Keratinocyte (primary cell): Measurements from ENCODE around the gene SLC19A1. TPM values are rescaled to one million over a fixed set of nuclear protein-coding genes. Genes with fewer than 3 reads are reported as not detected.

Experiments used
- DNase-seq: peaks from one replicate; pipeline ENCODE4 v3.0.0-alpha.2; 2011; ENCODE audit warnings: low read depth, missing footprints, low spot score
- FAIRE-seq: peaks from 2 replicates; lab custom pipeline; 2011; peaks lifted over from hg19 to GRCh38; lab: Jason Lieb, UNC
- H2AFZ ChIP-seq: 2 replicates; pipeline ENCODE4 v1.6.0; 2012; ENCODE audit warnings: low read length, control low read depth, inconsistent platforms; ENCODE audit not compliant: control insufficient read depth
- H3K27ac ChIP-seq: 2 replicates; pipeline ENCODE4 v1.5.1; 2011; ENCODE audit warnings: low read length; ENCODE audit not compliant: control insufficient read depth, insufficient read depth
- H3K27me3 ChIP-seq: 3 replicates; pipeline ENCODE4 v1.6.0; 2011; ENCODE audit warnings: low read length; ENCODE audit not compliant: control insufficient read depth, insufficient read depth; ENCODE audit errors: extremely low read depth
- H3K36me3 ChIP-seq, 2 experiments: 2 replicates in 1 of 2; 3 replicates in 1 of 2; pipeline ENCODE4 v1.5.1; 2011; ENCODE audit warnings: low read length in 2 of 2, mild to moderate bottlenecking in 1 of 2; ENCODE audit not compliant: control insufficient read depth in 2 of 2, insufficient read depth in 2 of 2; ENCODE audit errors: extremely low read depth in 1 of 2
- H3K4me1 ChIP-seq: 3 replicates; pipeline ENCODE4 v1.5.1; 2011; ENCODE audit warnings: low read length; ENCODE audit not compliant: control insufficient read depth, insufficient read depth; ENCODE audit errors: extremely low read depth
- H3K4me2 ChIP-seq: 3 replicates; pipeline ENCODE4 v1.6.0; 2011; ENCODE audit warnings: low read depth, low read length; ENCODE audit not compliant: control insufficient read depth, insufficient read depth; ENCODE audit errors: extremely low read depth
- H3K4me3 ChIP-seq, 3 experiments: fragments of 200-600 bp in 1 of 3; sonication (generic) in 1 of 3; 2 replicates in 2 of 3; 3 replicates in 1 of 3; pipeline ENCODE4 v1.5.1; 2011 to 2016; ENCODE audit warnings: low read length in 3 of 3, mild to moderate bottlenecking in 3 of 3, control low read depth in 2 of 3, inconsistent platforms in 1 of 3, low read depth in 1 of 3, mixed read lengths in 1 of 3, mixed run types in 1 of 3, moderate library complexity in 1 of 3; ENCODE audit not compliant: control insufficient read depth in 2 of 3, insufficient read depth in 2 of 3; ENCODE audit errors: extremely low read depth in 1 of 3
- H3K79me2 ChIP-seq: 2 replicates; pipeline ENCODE4 v1.6.0; 2012; ENCODE audit warnings: low read length; ENCODE audit not compliant: control insufficient read depth, insufficient read depth
- H3K9ac ChIP-seq: 3 replicates; pipeline ENCODE4 v1.6.0; 2011; ENCODE audit warnings: low read length; ENCODE audit not compliant: control insufficient read depth, insufficient read depth; ENCODE audit errors: extremely low read depth
- H3K9me1 ChIP-seq: 3 replicates; pipeline ENCODE4 v1.6.0; 2011; ENCODE audit warnings: low read length; ENCODE audit not compliant: control insufficient read depth, insufficient read depth; ENCODE audit errors: extremely low read depth
- H3K9me3 ChIP-seq: 2 replicates; pipeline ENCODE4 v1.5.1; 2012; ENCODE audit warnings: low read depth, low read length; ENCODE audit not compliant: control insufficient read depth
- H4K20me1 ChIP-seq: 3 replicates; pipeline ENCODE4 v1.6.0; 2011; ENCODE audit warnings: low read length; ENCODE audit not compliant: control insufficient read depth, insufficient read depth; ENCODE audit errors: extremely low read depth
- EZH2 ChIP-seq: IDR thresholded peaks from one replicate; pipeline ENCODE4 v1.6.1; 2012; ENCODE audit warnings: inconsistent platforms, mild to moderate bottlenecking, low read length, moderate library complexity
- dilution Hi-C: fragments of 300-500 bp; cut with MboI; formaldehyde crosslinking; loops from one replicate; pipeline ENCODE4 v1.7.0; 2020; ENCODE audit warnings: low sequenced_read_pairs; ENCODE audit not compliant: extremely low pct_ligation_motif_present
- polyA plus RNA-seq, 5 experiments: library from polyadenylated mRNA; depleted of rRNA in 3 of 5; stranded (reverse) in 3 of 5; stranded (forward) in 1 of 5; unstranded in 1 of 5; fragments of >200 nt; gene quantifications; 1 replicate in 1 of 5; 2 replicates in 3 of 5; 3 replicates in 1 of 5; pipeline versions ENCODE4 v1.2.1 to v1.2.3, GENCODE V29; 2011 to 2012; ENCODE audit warnings: missing spikeins in 2 of 5, low read depth in 1 of 5, low replicate concordance in 1 of 5
- TF ChIP-seq, protein P1 (sequence below), 3 experiments: IDR thresholded peaks in 1 of 3; conservative IDR thresholded peaks in 1 of 3; optimal IDR thresholded peaks in 1 of 3; 2 replicates in 2 of 3; 3 replicates in 1 of 3; pipeline versions ENCODE3 to v1.5.1; 2011; ENCODE audit warnings: low read length in 3 of 3, mild to moderate bottlenecking in 3 of 3, moderate library complexity in 2 of 3, control low read depth in 1 of 3, inconsistent platforms in 1 of 3; ENCODE audit not compliant: insufficient read depth in 2 of 3; ENCODE audit errors: extremely low read depth in 1 of 3

The SLC19A1 gene
- polyA plus RNA-seq, 1 donor (not counting 4 experiments of a cell fraction or from before 2014, with no cell fraction given) = 3.8 TPM

DNA sequence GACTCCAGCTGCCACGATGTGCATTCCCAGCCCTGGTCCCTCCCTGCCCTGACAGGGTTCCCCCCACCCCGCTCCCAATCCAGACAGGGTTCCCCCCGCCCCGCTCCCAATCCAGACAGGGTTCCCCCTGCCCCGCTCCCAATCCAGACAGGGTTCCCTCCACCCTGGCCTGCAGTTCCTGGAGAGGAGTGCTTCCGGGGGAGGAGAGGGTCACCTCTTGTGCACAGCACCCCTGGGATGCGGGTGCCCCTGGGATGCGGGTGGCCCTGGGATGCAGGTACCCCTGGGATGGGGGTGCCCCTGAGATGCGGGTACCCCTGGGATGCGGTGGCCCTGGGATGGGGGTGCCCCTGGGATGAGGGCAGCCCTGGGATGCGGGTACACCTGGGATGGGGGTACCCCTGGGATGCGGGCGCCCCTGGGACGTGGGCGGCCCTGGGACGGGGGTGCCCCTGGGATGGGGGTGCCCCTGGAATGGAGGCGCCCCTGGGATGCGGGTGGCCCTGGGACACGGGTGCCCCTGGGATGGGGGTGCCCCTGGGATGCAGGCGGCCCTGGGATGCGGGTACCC lies 36.7 kb upstream of the SLC19A1 start:
- TF ChIP-seq, protein P1, sequence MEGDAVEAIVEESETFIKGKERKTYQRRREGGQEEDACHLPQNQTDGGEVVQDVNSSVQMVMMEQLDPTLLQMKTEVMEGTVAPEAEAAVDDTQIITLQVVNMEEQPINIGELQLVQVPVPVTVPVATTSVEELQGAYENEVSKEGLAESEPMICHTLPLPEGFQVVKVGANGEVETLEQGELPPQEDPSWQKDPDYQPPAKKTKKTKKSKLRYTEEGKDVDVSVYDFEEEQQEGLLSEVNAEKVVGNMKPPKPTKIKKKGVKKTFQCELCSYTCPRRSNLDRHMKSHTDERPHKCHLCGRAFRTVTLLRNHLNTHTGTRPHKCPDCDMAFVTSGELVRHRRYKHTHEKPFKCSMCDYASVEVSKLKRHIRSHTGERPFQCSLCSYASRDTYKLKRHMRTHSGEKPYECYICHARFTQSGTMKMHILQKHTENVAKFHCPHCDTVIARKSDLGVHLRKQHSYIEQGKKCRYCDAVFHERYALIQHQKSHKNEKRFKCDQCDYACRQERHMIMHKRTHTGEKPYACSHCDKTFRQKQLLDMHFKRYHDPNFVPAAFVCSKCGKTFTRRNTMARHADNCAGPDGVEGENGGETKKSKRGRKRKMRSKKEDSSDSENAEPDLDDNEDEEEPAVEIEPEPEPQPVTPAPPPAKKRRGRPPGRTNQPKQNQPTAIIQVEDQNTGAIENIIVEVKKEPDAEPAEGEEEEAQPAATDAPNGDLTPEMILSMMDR (optimal IDR thresholded peaks at IDR 0.05 in 1 of 3, IDR thresholded peaks at IDR 0.05 in 1 of 3, conservative IDR thresholded peaks at IDR 0.05 in 1 of 3; ENCODE audit: extremely low read depth in 1 of 3, insufficient read depth in 2 of 3, low read length in 3 of 3) = no peak
- no peak for TF ChIP-seq EZH2
- Histone ChIP-seq H3K4me2 (no peak overlapping the region), H3K79me2 (no peaks in the 10 kb centered on the region), H4K20me1 (no peaks in the 10 kb centered on the region), H3K9ac (no peak overlapping the region), H3K27ac (no peak overlapping the region), H2AFZ (no peak overlapping the region), H3K4me3 (no peak overlapping the region), H3K27me3 (peaks cover 2% of the 10 kb centered on the region), H3K9me3 (peaks cover 2% of the 10 kb centered on the region), H3K36me3 (no peaks in the 10 kb centered on the region), H3K4me1 (no peaks in the 10 kb centered on the region), H3K9me1 (no peaks in the 10 kb centered on the region)
- FAIRE-seq (no peak), DNase-seq (no peak)
- dilution Hi-C loops = no loop called here

DNA sequence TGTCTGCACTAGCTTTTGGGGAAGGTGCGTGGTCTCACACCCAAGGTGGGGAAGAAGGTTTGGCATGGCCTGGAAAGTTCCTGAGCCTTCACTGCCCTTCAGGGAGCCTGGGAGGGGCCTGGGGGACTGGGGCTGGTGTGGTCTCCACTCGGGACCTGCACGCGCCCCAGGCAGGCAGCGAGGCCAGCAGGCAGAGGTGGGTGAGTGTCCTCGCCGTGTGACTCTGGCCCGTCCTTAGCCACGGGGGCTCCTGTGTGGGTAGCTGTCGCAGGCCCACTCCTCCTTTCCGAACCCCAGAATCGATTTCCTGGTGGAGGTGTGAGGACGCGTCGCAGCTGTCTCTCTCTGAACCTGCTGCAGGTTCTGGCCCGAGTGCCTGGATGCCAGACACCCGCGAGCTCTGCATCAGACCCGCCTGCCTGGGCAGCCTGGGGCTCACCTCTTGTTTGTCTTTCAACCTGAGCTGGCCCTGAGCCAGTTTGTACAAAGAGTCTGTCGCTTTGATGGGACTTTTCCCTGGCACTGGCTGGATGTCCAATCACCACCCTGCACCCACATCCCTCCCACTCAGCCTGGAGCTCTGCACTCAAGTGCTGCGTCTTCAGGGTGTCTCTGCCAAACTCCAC lies 36.0 kb upstream of the SLC19A1 start:
- dilution Hi-C loops = no loop called here
- DNase-seq = no peak
- H2AFZ ChIP-seq = no peak overlapping the region
- no peaks in the 10 kb centered on the region for H4K20me1 ChIP-seq
- no peak overlapping the region for H3K4me3 ChIP-seq
- no peaks in the 10 kb centered on the region for H3K36me3 ChIP-seq
- H3K4me1 ChIP-seq = no peaks in the 10 kb centered on the region
- peaks cover 7% of the 10 kb centered on the region for H3K27me3 ChIP-seq
- H3K9me1 ChIP-seq = no peaks in the 10 kb centered on the region
- H3K4me2 ChIP-seq = no peak overlapping the region
- no peak overlapping the region for H3K9ac ChIP-seq
- no peaks in the 10 kb centered on the region for H3K79me2 ChIP-seq
- FAIRE-seq = no peak
- TF ChIP-seq, protein P1 (optimal IDR thresholded peaks at IDR 0.05 in 1 of 3, IDR thresholded peaks at IDR 0.05 in 1 of 3, conservative IDR thresholded peaks at IDR 0.05 in 1 of 3; ENCODE audit: extremely low read depth in 1 of 3, insufficient read depth in 2 of 3, low read length in 3 of 3) = no peak
- TF ChIP-seq EZH2 = no peak
- no peak overlapping the region for H3K27ac ChIP-seq
- no peaks in the 10 kb centered on the region for H3K9me3 ChIP-seq
